RWPE1 (cell line): Measurements from ENCODE around the gene TUBA1C.

ENCODE experiments used
- CTCF ChIA-PET: fragments of 350-600 bp; sonication (Branson Sonifier 250); formaldehyde crosslinking; extraction: SDS; loops from one replicate; lab custom pipeline; 2021; lab: Yijun Ruan, JAX
- POLR2A ChIA-PET: fragments of 400-600 bp; formaldehyde crosslinking; extraction: SDS; loops from one replicate; lab custom pipeline; 2020; ENCODE audit warnings: antibody characterized with exemption; ENCODE audit not compliant: low non-redundant PET; lab: Yijun Ruan, JAX
- DNase-seq: peaks from one replicate; pipeline ENCODE4 v3.0.0; 2012; ENCODE audit warnings: low spot score
- H3K27ac ChIP-seq: fragments of 450-650 bp; 2 replicates; pipeline ENCODE4 v1.5.1; 2017
- CTCF ChIP-seq: fragments of 450-650 bp; conservative IDR thresholded peaks from 2 replicates; pipeline ENCODE4 v1.5.1; 2017; ENCODE audit warnings: low read depth, mild to moderate bottlenecking

TUBA1C gene

GRCh38 chr12:49225576-49226166, 39.2 kb upstream of the TUBA1C start:
- CTCF ChIA-PET, result interaction anchor here (0.6 kb wide), 1 partner anchor 96 kb away, joined by 3 read pairs; no protein-coding TSS in a partner anchor
- no peak for TF ChIP-seq CTCF
- POLR2A ChIA-PET, result interaction anchor here (0.6 kb wide), 1 partner anchor 52 kb away, joined by 4 read pairs; no protein-coding TSS in a partner anchor
- no peak for DNase-seq
- H3K27ac ChIP-seq, result no peak overlapping the region

DNA sequence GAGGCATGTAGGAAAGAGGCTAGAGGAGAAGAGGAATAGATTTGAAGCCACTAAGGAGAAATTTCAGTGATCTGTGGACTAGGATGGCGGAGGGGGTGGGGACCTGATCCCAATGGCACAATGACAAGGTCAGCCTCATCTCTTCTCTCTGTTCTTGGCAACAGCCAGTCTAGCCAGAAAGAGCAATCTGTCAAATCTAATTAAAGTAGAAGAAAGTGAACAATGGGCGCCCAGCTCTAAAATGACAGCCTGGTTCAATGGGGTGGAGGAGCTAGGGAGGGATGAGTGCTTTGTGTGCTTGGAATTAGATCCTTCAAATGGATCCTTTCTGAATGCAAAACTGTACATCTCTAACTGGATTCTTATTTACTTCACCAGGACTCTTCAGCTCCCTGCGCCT, 37.2 kb upstream of the TUBA1C start:
- CTCF ChIA-PET, result no interaction called here
- POLR2A ChIA-PET, result no interaction called here
- H3K27ac ChIP-seq, result no peak overlapping the region
- no peak for DNase-seq
- no peak for TF ChIP-seq CTCF

GRCh38 chr12:49228653-49229052, 36.2 kb upstream of the TUBA1C start:
- H3K27ac ChIP-seq, result no peak overlapping the region
- DNase-seq, result no peak
- ChIA-PET CTCF (no interaction called here), POLR2A (no interaction called here)
- TF ChIP-seq CTCF, result no peak

- ChIA-PET POLR2A (no interaction called here), CTCF (interaction anchor here (1.2 kb wide), 1 partner anchor 100 kb away, joined by 4 read pairs; no protein-coding TSS in a partner anchor)
- H3K27ac ChIP-seq, result no peak overlapping the region
- TF ChIP-seq CTCF, result no peak
- DNase-seq, result no peak
These were observed 34.6 kb upstream of the TUBA1C start for GRCh38 chr12:49230176-49230804.

DNA sequence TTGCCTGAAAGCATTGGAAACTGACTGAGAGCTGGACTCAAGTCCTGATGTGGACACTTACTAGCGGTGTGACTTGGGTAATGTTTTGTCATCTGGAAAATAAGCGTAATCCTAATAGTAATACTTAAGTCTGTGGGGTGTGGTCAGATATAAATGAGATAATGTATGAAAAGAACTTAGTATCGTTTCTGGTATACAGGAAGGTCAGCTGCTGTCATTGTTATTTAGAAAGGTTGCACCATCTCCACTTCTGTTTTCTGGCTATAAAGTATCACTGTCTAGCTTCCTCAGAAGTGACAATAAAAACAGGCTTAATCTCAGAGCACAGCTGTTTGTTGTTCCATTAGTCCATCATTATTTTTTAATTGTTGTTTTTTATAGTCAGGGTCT, 34.1 kb upstream of the TUBA1C start:
- TF ChIP-seq CTCF, result no peak
- H3K27ac ChIP-seq, result no peak overlapping the region
- DNase-seq, result no peak
- ChIA-PET POLR2A (no interaction called here), CTCF (interaction anchor here (1.2 kb wide), 1 partner anchor 101 kb away, joined by 4 read pairs; no protein-coding TSS in a partner anchor)

- ChIA-PET CTCF (interaction anchor here (0.6 to 1.0 kb wide), 3 partner anchors 9 to 154 kb away, joined by 3 to 5 read pairs (median 3); no protein-coding TSS in a partner anchor), POLR2A (interaction anchor here (0.6 to 0.7 kb wide), 2 partner anchors 39 to 154 kb away, joined by 3 to 6 read pairs; no protein-coding TSS in a partner anchor)
- no peak for TF ChIP-seq CTCF
- no peak for DNase-seq
- H3K27ac ChIP-seq, result no peak overlapping the region
These were observed 32.8 kb upstream of the TUBA1C start for GRCh38 chr12:49231878-49232655.
